ENCODE results near the gene RXFP2.

RXFP2 gene

GRCh38 chr13:31739226-31739625 lies at the start of gene RXFP2:
Gene RXFP2, plus strand, starts transcription at chr13:31739526. Its CDS starts 87 bp downstream, at chr13:31739613.
- DNase-seq (ENCODE audit: low read depth): no peak
- no peak for TF ChIP-seq CTCF (IDR thresholded peaks at IDR 0.05; ENCODE audit: low read length, missing control alignments)
- no peak within 1 kb of the TSS for H3K4me3 ChIP-seq (replicated peaks; ENCODE audit: low read depth, low read length)

GRCh38 chr13:31697290-31697689 lies 42.0 kb upstream of the RXFP2 start:
- TF ChIP-seq CTCF (IDR thresholded peaks at IDR 0.05; ENCODE audit: low read length, missing control alignments): no peak
- DNase-seq (ENCODE audit: low read depth): no peak

GRCh38 chr13:31699650-31700049 lies 39.7 kb upstream of the RXFP2 start:
- DNase-seq (ENCODE audit: low read depth): peak; percentile 39
- peak; percentile 50 for TF ChIP-seq CTCF (IDR thresholded peaks at IDR 0.05; ENCODE audit: low read length, missing control alignments)
- no peak overlapping the region for H3K4me3 ChIP-seq (replicated peaks; ENCODE audit: low read depth, low read length)

More at GRCh38 chr13:31697290-31697689, 42.0 kb upstream of the RXFP2 start:
- H3K4me3 ChIP-seq (replicated peaks; ENCODE audit: low read depth, low read length): no peak overlapping the region

- H3K4me3 ChIP-seq (replicated peaks; ENCODE audit: low read depth, low read length): no peak overlapping the region
- no peak for DNase-seq (ENCODE audit: low read depth)
- no peak for TF ChIP-seq CTCF (IDR thresholded peaks at IDR 0.05; ENCODE audit: low read length, missing control alignments)
These were observed 35.5 kb upstream of the RXFP2 start for GRCh38 chr13:31703780-31704179.

- DNase-seq (ENCODE audit: low read depth): no peak
- H3K4me3 ChIP-seq (replicated peaks; ENCODE audit: low read depth, low read length): no peak overlapping the region
- no peak for TF ChIP-seq CTCF (IDR thresholded peaks at IDR 0.05; ENCODE audit: low read length, missing control alignments)
These were observed 33.2 kb upstream of the RXFP2 start for GRCh38 chr13:31706105-31706504.

- no peak for DNase-seq (ENCODE audit: low read depth)
- no peak for TF ChIP-seq CTCF (IDR thresholded peaks at IDR 0.05; ENCODE audit: low read length, missing control alignments)
These were observed 21.7 kb upstream of the RXFP2 start for GRCh38 chr13:31717583-31717982.

GRCh38 chr13:31719214-31719613 lies 20.1 kb upstream of the RXFP2 start:
- no peak for TF ChIP-seq CTCF (IDR thresholded peaks at IDR 0.05; ENCODE audit: low read length, missing control alignments)
- no peak overlapping the region for H3K4me3 ChIP-seq (replicated peaks; ENCODE audit: low read depth, low read length)
- no peak for DNase-seq (ENCODE audit: low read depth)

More at GRCh38 chr13:31717583-31717982, 21.7 kb upstream of the RXFP2 start:
- H3K4me3 ChIP-seq (replicated peaks; ENCODE audit: low read depth, low read length): no peak overlapping the region
